Muscle layer of colon (tissue), 2 donors: ENCODE measurements around the gene TLE3.

ENCODE experiments used
- H3K27ac ChIP-seq: one replicate; pipeline ENCODE4 v1.7.0; 2013; ENCODE audit warnings: low read depth, mild to moderate bottlenecking, low read length, moderate library complexity
- H3K27me3 ChIP-seq, 2 donors: one replicate each; pipeline ENCODE4 v1.7.0; 2013; ENCODE audit warnings: low read length in 2 of 2, mild to moderate bottlenecking in 2 of 2; ENCODE audit not compliant: insufficient read depth in 2 of 2, control insufficient read depth in 1 of 2
- H3K36me3 ChIP-seq: one replicate; pipeline ENCODE4 v1.7.0; 2013; ENCODE audit warnings: mild to moderate bottlenecking, low read length; ENCODE audit not compliant: insufficient read depth
- H3K4me1 ChIP-seq: one replicate; pipeline ENCODE4 v1.7.0; 2013; ENCODE audit warnings: mild to moderate bottlenecking, low read length; ENCODE audit not compliant: insufficient read depth
- H3K4me3 ChIP-seq, 2 donors: one replicate each; pipeline ENCODE4 v1.7.0; 2013; ENCODE audit warnings: low read length in 2 of 2, low read depth in 1 of 2, mild to moderate bottlenecking in 1 of 2, moderate library complexity in 1 of 2
- H3K9ac ChIP-seq: one replicate; pipeline ENCODE4 v1.7.0; 2013; ENCODE audit warnings: low read length
- H3K9me3 ChIP-seq: one replicate; pipeline ENCODE4 v1.7.0; 2013; ENCODE audit warnings: mild to moderate bottlenecking, low read length
- donor health status: abdominal sarcoma.
- donor health status: Adenocarcinoma of cecum.

TLE3 gene

GRCh38 chr15:70097321-70098152 is at the start of gene TLE3:
Gene TLE3 (minus strand): TSS chr15:70097917. CDS start chr15:70096798, 1,119 bp downstream.
- Histone ChIP-seq H3K27ac (peak within 1 kb of the TSS; percentile 97), H3K4me1 (peaks cover 55% of the 10 kb centered on the region), H3K27me3 (no peaks in the 10 kb centered on the region), H3K4me3 (peak within 1 kb of the TSS; percentile 92 to 99), H3K9me3 (no peaks in the 10 kb centered on the region), H3K9ac (peak within 1 kb of the TSS; percentile 88), H3K36me3 (peaks cover 8% of the 10 kb centered on the region)

GRCh38 chr15:70147178-70147760 is 49.6 kb upstream of the TLE3 start:
- Histone ChIP-seq H3K27me3 (no peaks in the 10 kb centered on the region), H3K27ac (no peak overlapping the region)

DNA sequence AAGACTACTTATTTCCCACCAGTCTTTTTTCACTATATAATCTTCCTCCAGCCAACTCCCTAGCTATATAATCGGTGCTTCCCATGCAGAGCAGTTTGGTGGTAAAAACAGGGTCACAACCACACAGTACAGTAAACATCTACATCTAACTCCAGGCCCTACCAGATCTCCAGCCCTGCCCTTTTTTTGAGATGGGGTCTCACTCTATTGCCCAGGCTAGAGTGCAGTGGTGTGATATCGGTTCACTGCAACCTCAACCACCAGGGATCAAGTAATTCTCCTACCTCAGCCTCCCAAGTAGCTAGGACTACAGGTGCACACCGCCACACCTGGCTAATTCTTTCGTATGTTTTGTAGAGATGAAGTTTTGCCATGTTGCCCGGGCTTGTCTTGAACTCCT is 49.1 kb upstream of the TLE3 start:
- no peak overlapping the region for H3K9ac ChIP-seq
- H3K36me3 ChIP-seq = no peaks in the 10 kb centered on the region
- no peaks in the 10 kb centered on the region for H3K9me3 ChIP-seq
- H3K27me3 ChIP-seq = no peaks in the 10 kb centered on the region
- H3K4me3 ChIP-seq = no peak overlapping the region
- H3K4me1 ChIP-seq = peaks cover 7% of the 10 kb centered on the region
- H3K27ac ChIP-seq = no peak overlapping the region

More at GRCh38 chr15:70147178-70147760, 49.6 kb upstream of the TLE3 start:
- Histone ChIP-seq H3K36me3 (no peaks in the 10 kb centered on the region), H3K9ac (no peak overlapping the region), H3K4me3 (no peak overlapping the region), H3K9me3 (no peaks in the 10 kb centered on the region), H3K4me1 (peaks cover 12% of the 10 kb centered on the region)

GRCh38 chr15:70146162-70146561 is 48.4 kb upstream of the TLE3 start:
- Histone ChIP-seq H3K9ac (no peak overlapping the region), H3K27ac (no peak overlapping the region), H3K27me3 (no peaks in the 10 kb centered on the region), H3K4me1 (peaks cover 7% of the 10 kb centered on the region), H3K9me3 (no peaks in the 10 kb centered on the region), H3K36me3 (no peaks in the 10 kb centered on the region), H3K4me3 (no peak overlapping the region)

DNA sequence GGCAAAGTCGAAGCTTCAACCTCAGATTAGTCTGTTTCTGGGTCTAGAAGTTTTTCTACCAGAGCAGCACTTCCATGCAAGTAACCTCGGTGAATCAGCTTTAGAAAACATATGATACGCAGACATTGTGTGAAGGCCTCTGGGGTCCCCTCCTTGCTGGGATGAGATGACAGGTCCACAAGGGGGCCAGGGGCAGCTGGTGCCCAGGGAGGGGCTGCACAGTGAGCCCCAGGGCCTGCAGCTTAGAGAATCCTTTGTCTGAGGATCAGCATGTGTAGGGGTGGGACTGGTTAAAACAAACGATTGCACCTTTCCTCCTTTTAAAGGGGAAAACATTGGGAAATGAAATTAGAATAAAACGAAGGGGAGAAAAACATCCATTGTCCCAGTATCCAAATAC is 47.5 kb upstream of the TLE3 start:
- Histone ChIP-seq H3K9me3 (no peaks in the 10 kb centered on the region), H3K9ac (no peak overlapping the region), H3K27me3 (no peaks in the 10 kb centered on the region), H3K36me3 (no peaks in the 10 kb centered on the region), H3K27ac (no peak overlapping the region), H3K4me1 (peaks cover 15% of the 10 kb centered on the region), H3K4me3 (no peak overlapping the region)

DNA sequence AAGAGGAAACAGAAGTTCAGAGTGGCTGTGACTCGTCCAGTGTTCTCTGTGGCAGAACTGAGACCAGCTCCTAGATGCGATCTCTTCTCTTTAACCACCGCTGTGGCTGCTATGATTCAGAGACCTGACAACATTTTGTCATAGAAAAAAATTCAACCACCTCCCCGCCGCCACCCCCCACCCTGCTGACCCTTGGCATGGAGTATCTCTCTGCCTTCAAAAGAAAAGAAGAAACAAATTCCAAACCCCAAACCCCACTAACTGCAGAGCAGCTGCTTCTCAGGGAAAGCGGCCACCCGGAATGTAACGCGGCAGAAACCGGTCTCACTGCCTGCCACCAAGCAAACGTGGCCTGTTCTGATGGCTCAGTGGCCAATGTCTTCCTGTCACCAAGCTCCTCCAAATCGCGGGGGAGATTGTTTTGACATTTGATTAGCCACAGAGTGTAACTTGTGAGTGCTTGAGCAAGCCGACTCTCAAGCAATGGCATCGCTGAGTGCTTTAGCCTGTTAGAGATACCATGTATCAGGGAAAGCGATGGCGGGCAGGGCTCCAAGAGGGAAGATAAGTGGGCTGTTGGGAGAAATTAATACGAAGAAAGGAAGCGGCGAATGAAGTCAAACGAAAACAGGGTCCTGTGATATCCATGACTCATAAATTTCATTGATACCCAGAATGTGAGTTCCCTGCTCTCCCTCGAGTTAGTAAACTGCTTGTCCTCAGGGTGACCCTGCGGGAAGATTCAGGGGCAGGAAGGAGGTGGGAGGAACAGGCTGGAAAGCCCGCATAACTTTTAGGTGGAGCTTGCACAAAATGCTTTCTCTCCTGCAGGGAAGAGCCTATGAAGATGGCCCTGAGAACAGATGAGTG is 44.8 kb upstream of the TLE3 start:
- Histone ChIP-seq H3K27ac (no peak overlapping the region), H3K36me3 (no peaks in the 10 kb centered on the region), H3K4me1 (peaks cover 29% of the 10 kb centered on the region), H3K9ac (no peak overlapping the region), H3K4me3 (no peak overlapping the region), H3K27me3 (no peaks in the 10 kb centered on the region), H3K9me3 (no peaks in the 10 kb centered on the region)

DNA sequence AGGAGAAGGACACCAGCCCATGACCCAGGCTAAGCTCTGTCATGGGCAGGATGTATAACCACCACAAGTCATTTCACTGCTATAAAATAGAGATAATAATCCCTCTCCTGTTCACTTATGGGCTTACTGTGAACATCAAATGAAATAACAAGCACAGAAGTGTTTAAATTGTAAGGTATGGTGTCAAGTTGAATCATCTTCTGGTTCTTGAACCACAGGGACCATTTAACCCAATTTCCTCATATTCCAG is 44.3 kb upstream of the TLE3 start:
- H3K9me3 ChIP-seq = no peaks in the 10 kb centered on the region
- no peak overlapping the region for H3K27ac ChIP-seq
- H3K27me3 ChIP-seq = no peaks in the 10 kb centered on the region
- H3K36me3 ChIP-seq = no peaks in the 10 kb centered on the region
- H3K4me1 ChIP-seq = peaks cover 29% of the 10 kb centered on the region
- no peak overlapping the region for H3K4me3 ChIP-seq
- H3K9ac ChIP-seq = no peak overlapping the region

DNA sequence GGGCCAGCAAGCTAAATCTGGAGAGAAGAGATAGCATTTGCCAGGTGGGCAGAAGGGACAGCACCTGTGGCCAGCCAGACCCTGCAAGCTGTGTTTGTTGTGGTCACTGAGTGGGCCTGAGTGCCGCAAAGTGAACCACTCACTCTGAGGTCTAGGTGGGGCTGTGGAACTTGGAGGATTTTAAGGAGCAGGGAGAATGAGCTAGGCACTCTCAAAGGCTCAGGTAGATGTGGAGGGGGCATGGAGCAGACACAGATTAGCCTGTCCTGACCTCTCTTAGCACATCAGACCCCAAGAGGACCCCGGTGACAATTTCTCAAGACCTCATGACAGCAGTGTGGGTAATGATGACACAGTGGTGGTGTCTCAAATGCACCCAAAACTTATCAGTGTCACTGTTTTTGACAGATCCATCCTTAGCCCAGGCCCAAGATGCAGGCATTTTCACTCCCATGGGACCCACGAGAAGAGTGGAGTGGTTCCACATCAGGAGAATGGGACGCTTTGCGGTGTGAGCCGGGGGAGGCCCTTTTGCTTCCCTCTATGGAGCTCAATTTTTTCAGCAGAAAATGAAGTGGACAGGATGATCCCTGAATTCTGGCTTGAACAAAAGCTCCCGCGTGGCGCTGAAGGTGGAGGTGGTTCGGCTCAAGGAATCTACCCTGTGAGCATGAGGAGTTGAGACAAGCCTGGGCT is 43.8 kb upstream of the TLE3 start:
- Histone ChIP-seq H3K36me3 (no peaks in the 10 kb centered on the region), H3K27me3 (no peaks in the 10 kb centered on the region), H3K9ac (no peak overlapping the region), H3K4me1 (peaks cover 29% of the 10 kb centered on the region), H3K27ac (no peak overlapping the region), H3K4me3 (peak overlapping the region; percentile 6 to 49), H3K9me3 (no peaks in the 10 kb centered on the region)

DNA sequence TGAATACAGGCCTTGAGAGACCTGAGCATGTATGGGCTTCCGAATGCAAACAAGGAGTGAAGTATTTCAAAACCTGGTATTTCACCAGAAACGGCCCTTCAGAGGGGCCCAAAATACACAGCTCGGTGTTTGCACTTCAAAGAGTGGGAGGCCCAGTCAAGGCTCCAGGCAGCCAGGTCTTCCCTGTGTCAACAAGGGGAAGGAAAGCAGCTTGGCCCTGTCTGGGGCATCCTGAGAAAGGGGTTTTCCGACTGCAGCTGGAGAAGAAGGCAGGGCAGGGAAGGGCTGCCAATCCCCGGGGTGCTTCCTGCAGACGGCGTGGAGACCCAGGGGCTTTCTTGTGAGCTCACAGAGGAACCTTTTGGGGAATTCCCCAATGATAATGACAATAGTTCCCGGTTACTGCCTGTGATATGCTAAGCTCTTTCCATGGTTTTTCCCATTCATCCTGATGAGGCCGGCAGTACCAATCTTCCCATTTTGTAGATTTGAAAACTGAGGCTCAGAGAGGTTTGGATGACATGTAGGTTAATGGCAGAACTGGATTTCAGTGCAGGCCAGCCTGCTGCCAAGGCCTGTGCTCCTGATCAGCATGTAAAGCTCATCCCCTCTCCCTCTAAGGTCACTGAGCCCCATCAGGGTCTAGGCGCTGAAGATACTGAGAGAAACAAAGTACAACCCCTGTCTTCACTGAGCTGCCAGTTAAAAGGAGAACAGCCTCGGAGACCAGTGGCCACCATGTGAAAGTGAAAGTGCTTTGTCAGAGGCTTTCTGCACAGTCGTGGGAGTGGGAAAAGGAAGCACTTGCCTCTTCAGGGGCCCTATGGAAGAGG is 43.0 kb upstream of the TLE3 start:
- H3K27ac ChIP-seq = no peak overlapping the region
- peaks cover 29% of the 10 kb centered on the region for H3K4me1 ChIP-seq
- no peaks in the 10 kb centered on the region for H3K27me3 ChIP-seq
- H3K9me3 ChIP-seq = no peaks in the 10 kb centered on the region
- H3K9ac ChIP-seq = no peak overlapping the region
- H3K36me3 ChIP-seq = no peaks in the 10 kb centered on the region
- H3K4me3 ChIP-seq = peak overlapping the region; percentile 6 to 49

- Histone ChIP-seq H3K9ac (no peak overlapping the region), H3K27ac (no peak overlapping the region)
Measured at GRCh38 chr15:70140025-70140542, 42.4 kb upstream of the TLE3 start.

More at GRCh38 chr15:70140025-70140542, 42.4 kb upstream of the TLE3 start:
- H3K27me3 ChIP-seq = no peaks in the 10 kb centered on the region
- H3K36me3 ChIP-seq = no peaks in the 10 kb centered on the region
- H3K4me3 ChIP-seq = no peak overlapping the region
- no peaks in the 10 kb centered on the region for H3K9me3 ChIP-seq
- H3K4me1 ChIP-seq = peaks cover 29% of the 10 kb centered on the region
